GM21723 (cell line): ENCODE results near the gene CCR6.
"Not testable (repeated sequence)": the region's sequence is repeated elsewhere in the genome, so short reads cannot be mapped to it uniquely, and the experiment has no call there.

Source experiments
- ATAC-seq: cut with Tn5 transposase; IDR thresholded peaks from one replicate; pipeline ENCODE4 v1.9.1; 2021; ENCODE audit warnings: mild to moderate bottlenecking, moderate library complexity; ENCODE audit not compliant: unreplicated experiment

The CCR6 gene

DNA sequence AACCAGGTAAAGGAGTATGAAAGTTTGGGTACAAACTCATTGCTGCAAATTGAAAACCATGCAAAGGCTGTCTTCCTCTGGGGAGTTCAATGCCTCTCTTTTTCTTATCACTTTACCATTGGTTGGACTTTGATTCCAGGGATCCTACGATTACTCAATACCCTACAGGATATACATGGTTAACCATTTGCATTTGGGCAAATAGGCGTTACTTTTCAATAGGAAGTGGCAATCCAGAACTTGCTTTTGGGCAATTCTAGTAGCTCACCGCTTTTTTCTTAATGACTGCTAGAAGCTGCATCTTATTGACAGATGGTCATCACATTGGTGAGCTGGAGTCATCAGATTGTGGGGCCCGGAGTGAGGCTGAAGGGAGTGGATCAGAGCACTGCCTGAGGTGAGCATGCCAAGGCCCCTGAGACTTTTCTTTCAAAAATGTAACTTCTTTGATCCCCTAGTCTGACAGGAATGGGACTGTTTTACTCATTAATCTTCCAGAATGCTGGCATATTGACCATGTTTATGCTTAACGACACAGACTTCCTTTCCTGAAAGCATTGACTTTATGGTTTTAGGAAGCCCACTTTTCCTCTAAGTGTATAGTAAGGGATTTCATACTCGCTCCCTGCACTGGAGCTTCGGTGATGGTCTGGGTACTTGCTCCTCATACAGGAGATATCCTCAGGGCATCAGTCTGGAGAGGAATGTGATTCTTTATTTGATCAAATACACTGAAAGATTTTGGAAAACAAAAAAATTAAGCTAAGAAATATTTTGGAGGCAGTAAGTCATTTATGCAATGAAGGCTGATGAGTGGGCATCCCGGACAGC lies at the start of gene CCR6:
CCR6 (plus strand) TSS at position 270 of the 831 bp plus-strand sequence. CDS start 13,039 bp downstream, outside the sequence.
- no peak for ATAC-seq

DNA sequence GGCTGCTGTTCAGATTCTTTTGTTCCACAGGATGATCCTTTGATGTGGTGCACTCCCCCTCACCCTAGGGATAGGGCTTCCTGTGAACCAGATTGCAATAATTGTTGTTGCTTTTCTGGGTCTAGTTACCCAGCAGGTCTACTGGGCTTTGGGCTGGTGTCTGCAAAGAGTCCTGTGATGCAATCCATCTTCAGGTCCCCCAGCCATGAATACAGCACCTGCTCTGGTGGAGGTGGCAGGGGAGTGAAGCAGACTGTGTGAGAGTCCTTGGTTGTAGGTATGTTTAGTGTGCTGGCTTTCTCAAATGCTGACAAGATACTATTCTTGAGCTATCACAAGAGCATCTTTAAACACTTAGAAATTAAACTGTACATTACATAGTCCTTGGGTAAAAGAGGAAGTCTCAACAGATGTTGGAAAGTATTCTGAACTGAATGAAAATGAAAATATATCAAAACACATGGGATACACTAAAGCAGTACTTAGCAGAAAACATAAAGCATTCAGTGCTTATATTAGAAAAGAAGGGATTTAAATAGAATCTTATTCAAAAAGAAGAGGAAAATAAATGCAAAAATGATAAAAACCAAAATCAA lies 49.1 kb upstream of the CCR6 start:
- no peak for ATAC-seq

DNA sequence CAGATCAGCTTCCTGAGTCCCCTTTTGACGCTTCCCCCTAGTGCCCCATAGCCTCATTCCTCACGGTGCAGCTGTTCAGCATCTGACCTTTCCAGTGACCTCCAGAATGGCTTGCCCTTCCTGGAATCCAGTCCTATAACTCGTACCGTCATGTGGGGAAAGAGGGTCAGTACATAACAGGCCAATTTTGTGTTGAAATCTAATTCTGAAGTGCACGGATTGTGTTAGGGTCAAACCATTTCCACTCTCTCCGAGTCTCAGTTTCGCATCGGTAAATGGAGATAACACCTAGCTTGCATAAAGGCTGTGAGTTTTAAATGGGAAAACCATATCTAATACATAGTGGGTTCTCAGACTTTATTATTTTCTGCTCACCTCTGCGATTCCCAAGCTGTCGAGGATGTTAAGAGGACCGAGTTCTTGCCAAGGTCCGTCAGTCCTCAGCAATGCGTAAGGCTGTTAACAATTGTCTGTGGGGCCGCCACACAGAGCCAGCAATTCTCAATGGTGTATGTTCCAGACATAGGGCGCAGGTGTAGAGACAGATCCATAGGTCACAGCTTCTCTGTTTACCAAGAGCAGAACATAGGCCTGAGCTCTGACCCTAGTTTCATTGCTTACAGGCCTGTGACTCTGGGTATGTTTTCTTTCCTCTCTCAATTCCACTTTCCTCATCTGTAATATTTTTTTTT lies 45.5 kb upstream of the CCR6 start:
- ATAC-seq, result no peak

DNA sequence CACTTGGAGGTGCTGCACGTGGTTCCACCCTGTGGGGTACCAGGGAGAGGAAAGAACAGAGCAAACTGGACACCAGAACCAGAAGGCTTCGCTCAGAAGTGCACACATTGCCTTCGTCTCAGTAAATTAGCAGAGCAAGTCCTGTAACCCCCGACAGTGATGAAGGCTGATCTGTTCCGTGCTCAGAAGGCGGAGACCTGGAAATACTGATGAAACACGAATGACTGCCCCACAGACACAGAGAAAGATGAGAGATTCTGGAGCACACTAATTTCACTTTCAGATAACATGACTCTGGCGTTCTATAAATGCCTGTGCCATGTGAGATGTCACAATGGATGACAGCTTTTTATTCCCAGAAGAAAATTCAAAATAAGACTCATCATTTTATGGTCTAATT lies 44.2 kb upstream of the CCR6 start:
- no peak for ATAC-seq

DNA sequence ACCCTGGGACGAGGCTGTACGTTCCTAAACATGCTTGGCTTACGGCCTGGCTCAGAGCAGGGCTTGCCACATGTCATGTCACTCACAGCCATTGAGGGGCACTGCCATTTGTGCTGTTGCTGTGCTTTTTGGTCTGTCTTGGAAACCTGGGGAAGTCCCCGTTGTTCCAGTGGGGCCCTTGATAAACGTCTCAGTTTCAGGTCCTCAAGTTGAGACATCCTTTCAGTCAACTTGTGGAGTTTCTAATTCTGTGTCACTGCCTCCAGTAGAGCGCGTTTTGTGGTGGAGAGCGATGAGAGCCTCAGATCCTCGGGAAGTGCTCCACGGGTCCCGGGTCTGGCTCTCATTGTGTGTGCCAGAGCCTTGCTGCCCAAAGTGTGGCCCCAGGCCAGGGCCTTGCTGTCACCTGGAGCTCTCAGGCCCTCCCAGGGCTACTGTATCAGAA lies 43.0 kb upstream of the CCR6 start:
- ATAC-seq, result peak; percentile 99

DNA sequence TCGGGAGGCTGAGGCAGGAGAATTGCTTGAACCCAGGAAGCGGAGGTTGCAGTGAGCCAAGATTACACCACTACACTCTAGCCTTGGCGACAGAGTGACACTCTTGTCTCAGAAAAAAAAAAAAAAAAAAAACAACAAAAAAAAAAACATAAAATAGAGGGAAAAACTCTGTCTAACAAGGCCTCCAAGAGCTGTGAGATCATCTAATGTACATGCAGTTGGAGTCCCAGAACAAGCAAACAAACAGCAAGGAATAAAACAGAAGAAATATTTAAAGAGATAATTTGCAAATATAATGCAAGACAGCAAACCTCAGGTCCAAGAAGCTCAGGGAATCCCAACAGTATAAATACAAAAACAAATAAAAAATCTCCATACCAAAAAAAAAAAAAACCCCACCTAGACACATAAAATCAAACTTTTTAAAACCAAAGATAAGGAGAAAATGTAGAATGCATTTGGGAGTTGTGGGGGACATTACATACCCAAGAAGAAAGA lies 35.0 kb upstream of the CCR6 start:
- ATAC-seq, result no peak

DNA sequence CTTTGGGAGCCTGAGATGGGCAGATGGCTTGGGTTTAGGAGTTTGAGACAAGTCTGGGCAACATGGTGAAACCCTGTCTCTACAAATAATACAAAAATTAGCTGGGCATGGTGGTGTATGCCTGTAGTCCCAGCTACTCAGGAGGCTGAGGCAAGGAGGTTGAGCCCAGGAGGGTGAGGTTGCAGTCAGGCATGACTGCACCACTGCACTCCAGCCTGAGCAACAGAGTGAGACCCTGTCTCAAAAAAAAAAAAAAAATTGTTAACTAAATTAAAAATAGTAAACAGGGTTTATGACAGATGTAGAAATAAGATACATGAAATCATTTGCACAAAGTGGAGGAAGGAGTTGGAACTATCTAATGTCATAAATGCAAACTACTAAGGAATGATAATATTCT lies 34.2 kb upstream of the CCR6 start:
- not testable (repeated sequence) for ATAC-seq

DNA sequence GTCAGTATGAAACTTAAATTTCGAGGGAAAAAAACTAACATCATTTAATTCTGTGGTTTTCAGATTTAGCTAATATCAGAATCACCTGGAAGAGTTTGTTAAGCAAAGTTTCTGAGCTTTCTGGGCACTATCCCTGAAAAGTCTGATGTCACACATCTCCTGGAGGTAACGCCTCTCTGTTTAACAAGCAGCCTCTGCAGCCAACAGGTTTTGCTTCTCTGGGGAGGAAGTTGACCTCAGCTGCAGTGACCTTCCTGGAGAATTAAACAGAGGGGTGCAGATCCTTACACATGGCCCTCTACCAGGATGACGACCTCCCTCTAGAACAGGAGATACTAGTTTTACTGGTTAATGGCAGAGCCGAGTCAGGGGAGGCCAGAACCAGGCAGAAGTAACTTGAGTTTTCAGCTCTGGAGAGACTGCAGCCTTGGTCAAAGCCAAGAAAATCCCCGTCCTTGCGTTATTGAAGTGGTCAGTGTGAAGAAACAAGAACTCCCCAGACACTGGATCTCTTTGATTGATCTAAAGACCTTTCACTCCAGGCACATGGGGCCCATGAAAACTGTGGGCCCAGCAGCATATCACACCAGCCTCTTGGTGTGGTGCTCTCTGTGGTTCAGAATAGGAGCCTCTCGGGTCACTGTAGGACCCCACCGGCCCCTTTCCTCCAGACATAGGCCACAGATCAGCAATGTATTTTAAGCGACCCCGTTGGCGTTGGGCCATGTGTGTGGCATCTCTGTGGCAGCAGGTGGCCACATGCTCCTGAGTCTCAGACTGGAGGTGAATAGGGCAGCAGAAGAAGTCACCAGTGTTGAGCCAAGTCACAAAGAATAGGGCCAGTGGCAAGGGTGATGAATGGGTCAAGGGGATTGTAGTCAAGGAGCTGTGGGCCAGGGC lies 33.4 kb upstream of the CCR6 start:
- no peak for ATAC-seq

DNA sequence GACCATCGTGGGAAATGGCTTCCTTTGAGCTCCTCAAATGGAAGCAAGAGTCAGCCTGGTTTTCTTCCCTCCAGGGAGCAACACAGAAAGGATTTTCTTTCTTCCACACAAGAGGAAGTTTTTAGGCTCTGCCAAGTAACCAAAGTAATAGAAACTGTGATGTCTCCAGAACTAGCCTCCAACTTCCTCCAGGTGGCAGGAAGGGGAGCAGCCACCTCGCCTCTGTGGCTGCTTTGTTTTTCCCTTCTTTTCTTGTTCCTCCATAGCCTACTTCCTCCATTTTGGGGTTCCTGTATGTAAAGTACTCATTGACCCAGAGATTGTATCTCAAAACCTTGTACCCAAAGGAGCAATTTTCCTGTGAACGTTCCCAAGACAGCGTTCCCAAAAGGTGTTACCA lies 32.7 kb upstream of the CCR6 start:
- ATAC-seq, result no peak

DNA sequence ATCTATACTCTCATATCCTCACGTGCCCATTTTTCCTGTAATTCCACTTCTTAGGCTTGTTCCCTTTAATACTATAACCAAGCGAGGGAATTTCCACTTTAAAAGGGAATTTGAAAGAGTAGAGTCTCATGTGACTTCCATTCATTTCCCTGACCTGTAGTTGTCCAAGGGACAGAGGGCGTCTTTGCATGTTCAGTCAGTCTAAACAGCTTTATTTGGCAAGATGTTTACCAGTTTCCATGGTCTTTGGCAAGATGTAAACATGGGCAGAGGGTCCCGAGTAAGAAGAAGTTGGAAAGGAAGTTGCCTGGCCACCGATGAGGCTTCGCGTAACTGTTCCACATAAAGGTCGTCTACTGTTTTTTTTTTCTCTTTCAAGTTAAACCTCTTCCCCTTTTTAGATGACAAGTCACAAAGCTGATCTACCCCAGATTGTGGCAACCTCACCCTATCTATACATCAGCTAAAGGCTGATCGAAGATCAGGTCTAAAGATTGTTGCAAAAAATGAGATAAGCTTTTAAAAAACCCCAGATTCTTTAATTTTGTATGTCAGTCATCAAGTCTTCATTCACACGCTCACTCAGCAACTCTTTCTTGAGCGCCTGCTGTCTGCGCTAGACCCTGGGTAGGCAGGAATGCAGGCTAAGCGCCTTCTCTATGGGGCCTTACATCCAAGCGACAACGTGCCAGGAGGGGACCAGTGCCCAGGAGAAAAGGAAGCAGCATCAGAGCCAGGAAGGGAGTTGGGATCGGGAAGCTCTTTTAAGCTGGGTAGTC lies 31.7 kb upstream of the CCR6 start:
- ATAC-seq, result no peak

DNA sequence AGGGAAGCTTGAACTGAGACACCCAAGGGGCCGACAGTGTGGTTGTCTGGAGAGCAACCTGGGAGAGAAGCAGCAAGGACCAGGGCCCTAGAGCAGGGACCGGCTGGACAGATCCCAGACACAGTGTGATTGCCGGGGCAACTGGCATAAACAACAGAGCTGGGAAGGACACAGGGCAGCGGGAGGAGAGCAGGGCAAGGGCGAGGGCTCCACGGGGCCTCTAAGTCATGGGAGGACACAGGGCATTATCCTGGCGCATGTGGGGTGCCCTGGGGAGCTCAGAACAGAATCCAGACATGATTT lies 31.1 kb upstream of the CCR6 start:
- ATAC-seq, result no peak

DNA sequence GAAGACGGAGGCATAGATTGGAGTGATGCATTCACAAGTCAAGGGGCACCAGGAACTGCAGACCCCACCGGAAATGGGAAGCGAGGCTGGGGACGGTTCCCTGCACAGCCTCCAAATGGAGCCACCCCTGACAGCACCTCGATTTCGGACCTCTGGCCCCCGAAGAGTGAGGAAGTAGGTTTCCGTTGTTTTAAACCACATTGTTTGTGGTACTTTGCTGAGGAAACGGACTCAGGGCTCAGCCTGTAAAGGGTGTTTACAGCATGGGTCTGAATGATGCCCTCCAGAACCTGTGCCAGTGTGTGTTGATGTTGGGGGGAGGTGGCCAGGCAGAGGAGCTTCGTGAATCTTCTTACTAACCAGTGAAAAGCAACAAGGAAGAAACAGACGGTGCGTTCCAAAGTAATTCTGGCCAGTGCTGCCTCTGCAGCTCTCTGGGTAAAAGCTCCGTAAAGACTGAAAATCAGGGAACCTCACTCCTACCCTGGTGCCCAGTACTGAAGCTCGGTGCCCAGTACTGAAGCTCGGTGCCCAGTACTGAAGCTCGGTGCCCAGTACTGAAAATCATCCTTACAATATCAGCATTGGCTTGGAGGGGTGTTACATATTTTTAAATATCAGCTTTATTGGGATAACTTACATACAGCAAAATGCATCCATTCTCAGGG lies 30.1 kb upstream of the CCR6 start:
- no peak for ATAC-seq

DNA sequence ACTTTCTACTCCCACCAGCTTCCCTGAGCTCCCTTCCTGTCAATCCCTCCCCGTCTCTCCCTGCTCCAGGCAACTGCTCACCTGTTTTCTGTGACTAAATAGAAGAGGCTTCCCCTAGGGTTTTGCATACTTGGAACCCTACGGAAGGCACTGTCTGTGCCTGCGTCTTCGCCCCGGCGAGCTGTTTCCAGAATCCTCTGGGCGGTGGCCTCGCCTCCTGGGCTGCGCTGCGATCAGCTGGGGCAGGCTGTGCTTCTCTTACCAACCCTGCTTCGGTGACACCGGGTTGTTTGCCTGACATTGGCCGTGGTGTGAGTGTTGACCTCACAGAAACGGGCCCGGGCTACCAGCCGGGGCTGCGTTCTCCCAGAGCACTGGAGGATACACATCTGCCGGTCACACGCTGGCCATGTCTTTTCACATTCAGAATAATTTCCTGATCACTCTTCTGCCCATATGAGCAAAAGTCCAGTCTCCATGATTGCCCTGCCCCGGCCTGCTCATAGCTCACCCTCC lies 29.4 kb upstream of the CCR6 start:
- ATAC-seq, result no peak

DNA sequence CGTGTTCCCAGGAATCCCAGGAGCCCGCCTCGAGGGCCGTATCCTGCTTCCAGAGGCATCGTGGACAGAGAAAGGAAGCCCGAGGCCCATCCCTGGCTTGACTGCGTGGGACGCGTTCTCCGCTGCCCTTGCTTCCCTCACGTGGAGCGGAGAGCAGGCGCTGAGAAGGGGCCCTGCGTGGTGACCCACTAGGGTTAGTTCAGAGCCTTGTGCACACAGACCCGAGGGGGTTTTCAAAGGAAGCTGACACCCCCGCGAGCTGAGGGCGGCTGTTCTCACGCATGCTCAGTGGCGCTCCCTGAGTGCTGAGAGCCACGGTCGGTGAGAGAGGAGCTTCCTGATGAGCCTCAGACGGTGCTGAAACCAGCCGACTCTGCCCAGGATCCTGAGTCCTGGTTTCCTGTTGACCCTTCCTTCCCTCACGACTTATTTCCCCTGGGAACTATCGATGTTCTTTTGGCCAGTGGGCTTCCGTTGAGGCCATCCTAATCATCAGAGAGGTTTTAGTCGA lies 28.9 kb upstream of the CCR6 start:
- ATAC-seq, result peak; percentile 48

DNA sequence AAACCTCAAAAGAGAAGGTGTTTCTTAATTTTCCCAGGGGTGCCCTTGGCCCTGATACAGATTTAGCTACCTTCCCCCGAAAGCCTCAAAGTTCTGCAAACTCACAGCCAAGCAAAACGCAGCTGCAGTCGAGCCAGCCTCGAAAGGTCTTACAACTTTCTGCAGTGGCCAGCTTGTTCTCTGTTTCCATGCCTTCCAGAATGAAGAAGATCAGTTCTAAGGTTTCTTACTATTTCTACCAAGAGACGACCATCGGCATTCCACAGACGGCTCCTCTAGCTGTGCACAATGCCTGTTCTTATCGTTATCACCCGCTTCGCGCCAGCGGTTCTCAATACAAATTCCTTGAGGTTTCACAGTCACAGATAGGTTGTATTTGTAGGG lies 28.5 kb upstream of the CCR6 start:
- ATAC-seq, result peak; percentile 38

DNA sequence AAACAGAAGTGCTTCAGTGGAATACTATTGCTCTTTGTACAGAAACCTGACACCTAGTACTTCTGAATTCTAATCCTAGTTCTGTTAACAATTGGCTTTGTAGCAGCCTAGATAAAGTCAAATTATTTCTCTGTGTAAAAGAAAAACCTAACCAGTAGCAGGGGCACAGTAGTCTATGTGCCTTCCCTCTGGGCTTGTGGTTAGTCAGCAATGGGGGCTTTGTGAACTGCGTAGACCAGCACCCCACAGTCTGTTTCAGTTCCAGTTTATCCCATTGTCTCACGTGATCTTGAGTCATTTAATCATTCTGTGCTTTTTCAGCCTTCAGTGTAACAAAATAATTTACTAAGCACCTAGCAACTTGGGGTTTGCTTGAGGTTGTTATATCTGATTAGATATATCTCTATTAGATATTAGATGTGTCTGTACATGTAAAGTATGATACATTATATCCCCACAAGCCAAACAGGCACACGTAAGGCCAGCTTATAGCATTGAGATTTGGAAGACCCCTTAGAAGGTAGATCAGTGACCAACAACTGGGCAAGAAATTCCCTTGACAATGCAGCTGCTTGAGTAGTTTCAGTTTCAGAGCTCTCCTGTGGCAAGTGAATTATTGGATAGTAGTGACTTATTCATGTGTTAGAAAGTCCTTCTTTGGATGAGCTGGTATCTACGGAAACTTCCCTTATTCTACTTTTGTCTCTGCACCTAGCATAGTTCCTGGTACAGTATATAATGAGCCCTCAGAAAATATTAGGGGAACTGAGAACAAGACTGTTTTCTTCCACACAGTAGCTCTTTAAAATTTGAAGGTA lies 27.9 kb upstream of the CCR6 start:
- peak; percentile 45 for ATAC-seq

DNA sequence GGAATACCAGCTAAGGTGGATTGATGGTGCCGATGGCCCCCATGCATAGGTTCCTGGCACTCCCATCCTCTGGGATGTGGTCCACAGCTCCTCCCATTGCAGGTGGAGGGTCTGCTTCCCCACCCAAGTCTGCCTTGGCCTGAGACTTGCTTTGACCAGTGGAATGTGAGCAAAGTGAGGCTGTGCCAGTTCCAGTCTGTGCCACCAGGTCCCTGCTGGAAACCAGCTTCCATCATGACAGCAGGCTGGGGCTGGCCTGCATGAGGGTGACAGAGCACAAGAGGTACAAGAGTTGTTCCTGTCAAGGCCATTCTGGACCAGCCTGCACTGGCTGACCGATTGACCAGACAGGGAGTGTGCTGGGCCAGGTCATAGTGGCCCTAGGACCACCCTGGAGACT lies 27.0 kb upstream of the CCR6 start:
- no peak for ATAC-seq

DNA sequence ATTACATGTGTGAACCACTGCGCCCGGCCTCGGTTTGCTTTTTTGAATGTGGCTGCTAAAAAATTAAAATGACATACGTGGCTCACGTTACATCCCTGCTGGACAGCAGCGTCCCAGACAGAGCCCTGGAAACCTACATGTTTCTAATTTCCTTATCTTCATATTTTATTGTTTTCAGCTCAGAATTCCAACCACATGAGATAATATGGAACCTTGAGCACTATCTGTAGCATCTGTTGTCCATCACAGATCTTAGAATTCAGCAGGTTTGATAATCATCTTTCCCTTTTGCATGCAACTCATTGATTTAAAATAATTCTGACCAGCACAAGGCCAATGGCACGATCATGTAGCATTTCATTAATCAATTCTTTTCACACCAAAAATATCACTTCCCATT lies 25.9 kb upstream of the CCR6 start:
- ATAC-seq, result no peak
